Measurements from ENCODE around the gene OTOR. TPM values are rescaled to one million over a fixed set of nuclear protein-coding genes. Genes with fewer than 3 reads are reported as not detected.

Gene OTOR
- total RNA-seq, 1 donor from 2014 or later, result not detected

GRCh38 chr20:16775961-16776360, 27.8 kb downstream of the OTOR start:
- DNase-seq, result no peak
- H3K27ac ChIP-seq (replicated peaks), result no peak overlapping the region
- H3K9me3 ChIP-seq (replicated peaks), result peaks cover 24% of the 10 kb centered on the region
- intact Hi-C loops (cut with micrococcal nuclease), result no loop called here
- H3K27me3 ChIP-seq (ENCODE audit: low read depth), result no peaks in the 10 kb centered on the region
- no peak overlapping the region for H3K4me3 ChIP-seq
- no peak for TF ChIP-seq CTCF (IDR thresholded peaks at IDR 0.05; ENCODE audit: borderline replicate concordance)
- no peaks in the 10 kb centered on the region for H3K36me3 ChIP-seq
- H3K4me1 ChIP-seq, result no peaks in the 10 kb centered on the region

- Histone ChIP-seq H3K4me3 (no peak overlapping the region), H3K36me3 (no peaks in the 10 kb centered on the region), H3K9me3 (replicated peaks) (peaks cover 34% of the 10 kb centered on the region), H3K27ac (replicated peaks) (no peak overlapping the region), H3K4me1 (no peaks in the 10 kb centered on the region), H3K27me3 (ENCODE audit: low read depth) (no peaks in the 10 kb centered on the region)
- DNase-seq, result no peak
- no peak for TF ChIP-seq CTCF (IDR thresholded peaks at IDR 0.05; ENCODE audit: borderline replicate concordance)
- intact Hi-C loops (cut with micrococcal nuclease), result no loop called here
These were observed 29.0 kb downstream of the OTOR start for GRCh38 chr20:16777126-16777525.

GRCh38 chr20:16778159-16778558, 30.0 kb downstream of the OTOR start:
- no peak for TF ChIP-seq CTCF (IDR thresholded peaks at IDR 0.05; ENCODE audit: borderline replicate concordance)
- DNase-seq, result no peak
- peaks cover 44% of the 10 kb centered on the region for H3K9me3 ChIP-seq (replicated peaks)
- no peaks in the 10 kb centered on the region for H3K4me1 ChIP-seq
- intact Hi-C loops (cut with micrococcal nuclease), result no loop called here
- H3K27me3 ChIP-seq (ENCODE audit: low read depth), result no peaks in the 10 kb centered on the region
- H3K36me3 ChIP-seq, result no peaks in the 10 kb centered on the region
- no peak overlapping the region for H3K4me3 ChIP-seq
- H3K27ac ChIP-seq (replicated peaks), result no peak overlapping the region

- Histone ChIP-seq H3K27me3 (ENCODE audit: low read depth) (no peaks in the 10 kb centered on the region), H3K36me3 (no peaks in the 10 kb centered on the region), H3K4me3 (no peak overlapping the region), H3K9me3 (replicated peaks) (peaks cover 31% of the 10 kb centered on the region), H3K27ac (replicated peaks) (no peak overlapping the region), H3K4me1 (no peaks in the 10 kb centered on the region)
- no peak for DNase-seq
- intact Hi-C loops (cut with micrococcal nuclease), result no loop called here
- no peak for TF ChIP-seq CTCF (IDR thresholded peaks at IDR 0.05; ENCODE audit: borderline replicate concordance)
These were observed 33.3 kb downstream of the OTOR start for GRCh38 chr20:16781496-16781895.

- DNase-seq, result no peak
- H3K27me3 ChIP-seq (ENCODE audit: low read depth), result no peaks in the 10 kb centered on the region
- H3K36me3 ChIP-seq, result no peaks in the 10 kb centered on the region
These were observed 37.1 kb downstream of the OTOR start for GRCh38 chr20:16785226-16785625.

More at GRCh38 chr20:16785226-16785625, 37.1 kb downstream of the OTOR start:
- TF ChIP-seq CTCF (IDR thresholded peaks at IDR 0.05; ENCODE audit: borderline replicate concordance), result no peak
- Histone ChIP-seq H3K4me1 (no peaks in the 10 kb centered on the region), H3K9me3 (replicated peaks) (peaks cover 38% of the 10 kb centered on the region), H3K4me3 (no peak overlapping the region), H3K27ac (replicated peaks) (no peak overlapping the region)
- intact Hi-C loops (cut with micrococcal nuclease), result no loop called here

Other genes with a start within 250 kb of the OTOR start
- gene KIF16B, start 174.9 kb upstream of the OTOR start, total RNA-seq, result 16.4 TPM
- gene SNRPB2, start 18.3 kb upstream of the OTOR start, total RNA-seq, result 35.0 TPM

All from left ventricle myocardium inferior (tissue), 1 donor.